Neural crest cell (in vitro differentiated cells): ENCODE results near the gene ERCC6L. TPM values are rescaled to one million over a fixed set of nuclear protein-coding genes. Genes with fewer than 3 reads are reported as not detected.

ENCODE experiments used
- DNase-seq: peaks from one replicate; pipeline ENCODE4 v3.0.0; 2021; ENCODE audit warnings: low read depth, mixed read lengths, low spot score
- H3K27ac Mint-ChIP-seq: one replicate; pipeline ENCODE4 v1.8.0; 2021; ENCODE audit warnings: mild to moderate bottlenecking, mixed read lengths; ENCODE audit not compliant: unreplicated experiment
- H3K27me3 Mint-ChIP-seq: 2 replicates; pipeline ENCODE4 v1.8.0; 2021; ENCODE audit warnings: low read depth, mild to moderate bottlenecking, mixed read lengths
- H3K36me3 Mint-ChIP-seq: 2 replicates; pipeline ENCODE4 v1.8.0; 2021; ENCODE audit warnings: low read depth, mild to moderate bottlenecking, mixed read lengths
- H3K4me1 Mint-ChIP-seq: 2 replicates; pipeline ENCODE4 v1.8.0; 2021; ENCODE audit warnings: mixed read lengths
- H3K4me3 Mint-ChIP-seq: one replicate; pipeline ENCODE4 v1.8.0; 2021; ENCODE audit warnings: mild to moderate bottlenecking, mixed read lengths
- H3K9me3 Mint-ChIP-seq: 2 replicates; pipeline ENCODE4 v1.8.0; 2021; ENCODE audit warnings: mixed read lengths
- CTCF ChIP-seq: fragments of 200-600 bp; sonication (generic); conservative IDR thresholded peaks from 2 replicates; pipeline ENCODE4 v1.5.0; 2021; ENCODE audit warnings: antibody characterized with exemption, mild to moderate bottlenecking
- total RNA-seq: library from RNA; stranded (reverse); gene quantifications from 2 replicates; pipeline ENCODE4 v1.2.1, GENCODE V29; 2021

The ERCC6L gene
- total RNA-seq, 1 donor from 2014 or later = 14.2 TPM

GRCh38 chrX:72273718-72274117, 34.9 kb upstream of the ERCC6L start:
- no peak for TF ChIP-seq CTCF
- H3K4me3 Mint-ChIP-seq = peak overlapping the region; percentile 96
- H3K27ac Mint-ChIP-seq = no peak overlapping the region
- no peak for DNase-seq
- no peaks in the 10 kb centered on the region for H3K9me3 Mint-ChIP-seq
- H3K36me3 Mint-ChIP-seq = peaks cover 38% of the 10 kb centered on the region
- peaks cover 1% of the 10 kb centered on the region for H3K27me3 Mint-ChIP-seq
- peaks cover 49% of the 10 kb centered on the region for H3K4me1 Mint-ChIP-seq

DNA sequence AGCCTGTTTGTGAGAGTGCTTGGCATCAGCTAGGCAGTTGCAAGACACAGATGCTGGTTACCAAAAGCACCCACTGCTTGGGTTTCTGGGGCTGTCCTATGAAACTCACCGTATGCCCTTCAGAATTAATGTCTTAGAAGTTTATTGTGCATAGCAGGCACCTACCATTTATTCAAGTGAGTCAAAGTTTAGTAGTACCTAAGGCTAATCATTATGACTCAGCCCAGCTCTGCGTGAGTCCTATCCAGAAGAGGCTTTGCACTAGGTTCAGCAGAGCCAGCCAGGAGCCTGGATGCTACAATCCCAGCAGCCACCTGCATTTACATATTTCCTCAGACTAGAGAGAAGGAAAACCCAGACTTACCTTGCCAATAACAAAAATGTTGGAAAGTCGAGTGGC, 34.0 kb upstream of the ERCC6L start:
- no peak for DNase-seq
- peaks cover 39% of the 10 kb centered on the region for H3K36me3 Mint-ChIP-seq
- TF ChIP-seq CTCF = no peak
- peak overlapping the region; percentile 71 for H3K4me3 Mint-ChIP-seq
- H3K27ac Mint-ChIP-seq = no peak overlapping the region
- H3K9me3 Mint-ChIP-seq = no peaks in the 10 kb centered on the region
- no peaks in the 10 kb centered on the region for H3K27me3 Mint-ChIP-seq
- H3K4me1 Mint-ChIP-seq = peaks cover 48% of the 10 kb centered on the region

DNA sequence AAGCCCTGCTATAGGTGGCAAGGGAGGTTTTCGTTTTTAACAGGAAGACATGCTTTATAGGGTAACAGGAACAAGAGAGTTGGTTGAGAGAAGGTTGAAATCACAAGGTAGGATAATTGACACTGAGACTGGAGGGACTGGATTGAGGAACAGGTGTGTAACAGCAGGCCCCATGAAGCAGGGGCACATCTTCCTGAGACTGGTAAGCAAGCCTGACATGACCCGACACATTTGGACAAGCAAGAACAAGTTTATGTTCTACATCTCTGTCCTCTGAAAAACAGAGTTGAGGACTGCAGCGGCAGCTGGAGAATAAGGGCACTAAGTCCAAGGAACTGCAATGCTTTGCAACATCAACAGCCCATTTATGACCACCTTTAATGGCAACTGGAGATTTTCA, 33.0 kb upstream of the ERCC6L start:
- Mint-ChIP-seq H3K9me3 (no peaks in the 10 kb centered on the region), H3K4me1 (peaks cover 47% of the 10 kb centered on the region), H3K4me3 (peak overlapping the region; percentile 71), H3K27ac (no peak overlapping the region), H3K36me3 (peaks cover 42% of the 10 kb centered on the region), H3K27me3 (no peaks in the 10 kb centered on the region)
- TF ChIP-seq CTCF = no peak
- no peak for DNase-seq

DNA sequence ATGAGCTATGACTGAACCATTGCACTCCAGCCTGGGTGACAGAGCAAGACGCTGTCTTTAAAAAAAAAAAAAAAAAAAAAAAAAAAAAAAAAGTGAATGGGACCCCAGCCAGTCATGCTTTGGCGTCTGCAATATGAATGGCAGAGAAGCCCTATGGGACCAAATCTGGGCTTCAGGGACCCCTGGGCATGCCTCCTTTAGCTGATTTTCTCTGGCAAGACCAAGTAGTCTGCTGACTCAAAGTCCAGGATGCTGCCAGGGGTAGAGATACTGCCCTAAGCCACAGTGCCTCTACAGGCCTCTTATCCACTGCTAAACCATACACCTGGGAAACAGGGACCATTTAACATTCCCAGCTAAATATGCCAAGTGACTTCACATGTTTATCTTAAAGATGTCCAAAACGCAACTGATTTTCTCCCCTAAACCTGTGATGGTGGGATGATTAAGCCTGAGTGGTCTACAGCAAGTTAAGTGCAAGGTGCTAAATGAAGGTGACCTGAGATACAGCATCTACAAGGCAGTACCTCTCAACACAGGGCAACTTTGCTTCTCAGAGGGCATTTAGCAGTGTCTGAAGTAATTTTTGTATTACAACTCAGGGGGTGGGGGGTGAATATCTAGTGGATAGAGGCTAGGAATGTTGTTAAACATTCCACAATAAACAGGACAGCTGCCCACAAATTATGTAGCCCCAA, 32.4 kb upstream of the ERCC6L start:
- TF ChIP-seq CTCF = no peak
- H3K27ac Mint-ChIP-seq = no peak overlapping the region
- peaks cover 47% of the 10 kb centered on the region for H3K4me1 Mint-ChIP-seq
- H3K27me3 Mint-ChIP-seq = no peaks in the 10 kb centered on the region
- no peaks in the 10 kb centered on the region for H3K9me3 Mint-ChIP-seq
- peaks cover 42% of the 10 kb centered on the region for H3K36me3 Mint-ChIP-seq
- DNase-seq = no peak
- H3K4me3 Mint-ChIP-seq = peak overlapping the region; percentile 71

DNA sequence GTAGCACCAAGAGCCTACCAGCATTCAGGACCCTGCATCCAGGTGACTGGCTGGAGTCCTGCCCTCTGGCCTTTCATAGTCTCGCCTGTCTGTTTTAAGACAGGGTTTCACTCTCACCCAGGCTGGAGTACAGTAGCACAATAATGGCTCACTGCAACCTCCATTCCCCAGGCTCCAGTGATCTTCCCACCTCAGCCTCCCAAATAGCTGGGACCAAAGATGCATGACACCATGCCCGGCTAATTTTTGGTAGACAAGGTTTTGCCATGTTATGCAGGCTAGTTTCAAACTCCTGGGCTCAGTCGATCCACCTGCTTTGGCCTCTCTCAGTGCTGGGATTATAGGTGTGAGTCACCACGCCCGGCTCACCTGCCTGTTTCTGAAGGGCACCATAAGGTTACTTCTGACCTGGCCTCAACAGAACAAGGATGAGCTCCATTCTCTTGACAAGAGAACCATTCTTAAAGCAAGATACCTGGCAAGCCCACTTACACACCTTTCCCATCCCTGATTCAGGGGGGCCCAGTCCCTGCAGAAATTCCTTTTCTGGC, 31.6 kb upstream of the ERCC6L start:
- DNase-seq = no peak
- Mint-ChIP-seq H3K9me3 (no peaks in the 10 kb centered on the region), H3K36me3 (peaks cover 37% of the 10 kb centered on the region), H3K4me1 (peaks cover 39% of the 10 kb centered on the region), H3K4me3 (no peak overlapping the region), H3K27ac (no peak overlapping the region), H3K27me3 (no peaks in the 10 kb centered on the region)
- TF ChIP-seq CTCF = no peak
